GM21737 (cell line): ENCODE results near the gene PIK3C3.
"Not testable (repeated sequence)": the region's sequence is repeated elsewhere in the genome, so short reads cannot be mapped to it uniquely, and the experiment has no call there.

Experiments
- ATAC-seq: cut with Tn5 transposase; IDR thresholded peaks from one replicate; pipeline ENCODE4 v1.9.1; 2021; ENCODE audit warnings: mild to moderate bottlenecking, moderate library complexity; ENCODE audit not compliant: unreplicated experiment

The PIK3C3 gene

GRCh38 chr18:42068030-42068429 is 113.0 kb downstream of the PIK3C3 start:
- ATAC-seq, result no peak

GRCh38 chr18:42069036-42069435 is 114.0 kb downstream of the PIK3C3 start:
- no peak for ATAC-seq

GRCh38 chr18:42072407-42072806 is 117.4 kb downstream of the PIK3C3 start:
- ATAC-seq, result no peak

GRCh38 chr18:42074704-42075103 is 119.7 kb downstream of the PIK3C3 start:
- ATAC-seq, result no peak

- no peak for ATAC-seq
Measured at GRCh38 chr18:42078711-42079110, 123.7 kb downstream of the PIK3C3 start.

GRCh38 chr18:42080340-42080739 is 125.3 kb downstream of the PIK3C3 start:
- ATAC-seq, result no peak

GRCh38 chr18:42082415-42083234 is 127.6 kb downstream of the PIK3C3 start:
- ATAC-seq, result no peak

GRCh38 chr18:42086288-42086687 is 131.3 kb downstream of the PIK3C3 start:
- no peak for ATAC-seq

- ATAC-seq, result no peak
Measured at GRCh38 chr18:42087235-42087634, 132.2 kb downstream of the PIK3C3 start.

- ATAC-seq, result no peak
Measured at GRCh38 chr18:42087876-42088275, 132.8 kb downstream of the PIK3C3 start.

- no peak for ATAC-seq
Measured at GRCh38 chr18:42092848-42093247, 137.8 kb downstream of the PIK3C3 start.

- no peak for ATAC-seq
Measured at GRCh38 chr18:42094875-42095274, 139.8 kb downstream of the PIK3C3 start.

GRCh38 chr18:42095732-42096377 is 140.8 kb downstream of the PIK3C3 start:
- no peak for ATAC-seq

GRCh38 chr18:42100248-42100647 is 145.2 kb downstream of the PIK3C3 start:
- ATAC-seq, result no peak

GRCh38 chr18:42100911-42101310 is 145.9 kb downstream of the PIK3C3 start:
- ATAC-seq, result no peak

- no peak for ATAC-seq
Measured at GRCh38 chr18:42105394-42105793, 150.4 kb downstream of the PIK3C3 start.

GRCh38 chr18:42106784-42107183 is 151.8 kb downstream of the PIK3C3 start:
- ATAC-seq, result no peak

GRCh38 chr18:42107287-42107686 is 152.3 kb downstream of the PIK3C3 start:
- no peak for ATAC-seq

GRCh38 chr18:42107691-42108450 is 152.8 kb downstream of the PIK3C3 start:
- no peak for ATAC-seq

GRCh38 chr18:42112147-42112546 is 157.1 kb downstream of the PIK3C3 start:
- ATAC-seq, result not testable (repeated sequence)

- no peak for ATAC-seq
Measured at GRCh38 chr18:42112657-42113420, 157.8 kb downstream of the PIK3C3 start.
